ENCODE data around the gene TANGO6.

DNA sequence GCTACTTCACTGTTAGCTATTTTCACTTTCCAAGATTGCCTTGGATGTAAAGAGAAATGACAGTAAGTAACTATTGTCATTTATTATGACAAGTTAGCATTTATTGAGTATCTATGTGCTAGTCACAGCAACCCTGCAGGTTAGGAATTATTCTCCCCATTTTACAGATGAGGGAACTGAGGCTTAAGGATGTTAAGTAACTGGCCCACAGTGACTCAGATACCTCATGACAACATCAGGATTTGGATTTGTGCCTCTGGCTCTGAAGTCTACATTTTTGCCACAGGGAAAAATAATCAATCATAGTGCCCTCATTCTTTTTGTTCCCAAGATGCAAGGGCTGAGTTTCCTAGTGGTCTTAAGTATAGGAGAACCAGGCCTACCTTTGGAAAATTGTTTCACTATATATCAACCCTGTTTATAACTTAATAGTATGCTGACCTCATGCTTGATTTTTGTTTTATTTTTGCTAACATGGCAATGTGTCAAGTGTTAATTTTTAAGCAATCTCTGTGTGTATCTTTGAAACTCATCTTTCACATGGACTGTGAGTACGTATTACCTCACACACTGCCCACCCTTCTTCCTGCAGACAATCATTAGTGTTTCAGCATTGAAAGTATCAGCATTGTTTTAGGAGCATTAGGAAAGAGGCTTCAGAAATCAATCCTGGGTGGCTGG lies 105.0 kb downstream of the TANGO6 start:
- TF ChIP-seq, protein P1, sequence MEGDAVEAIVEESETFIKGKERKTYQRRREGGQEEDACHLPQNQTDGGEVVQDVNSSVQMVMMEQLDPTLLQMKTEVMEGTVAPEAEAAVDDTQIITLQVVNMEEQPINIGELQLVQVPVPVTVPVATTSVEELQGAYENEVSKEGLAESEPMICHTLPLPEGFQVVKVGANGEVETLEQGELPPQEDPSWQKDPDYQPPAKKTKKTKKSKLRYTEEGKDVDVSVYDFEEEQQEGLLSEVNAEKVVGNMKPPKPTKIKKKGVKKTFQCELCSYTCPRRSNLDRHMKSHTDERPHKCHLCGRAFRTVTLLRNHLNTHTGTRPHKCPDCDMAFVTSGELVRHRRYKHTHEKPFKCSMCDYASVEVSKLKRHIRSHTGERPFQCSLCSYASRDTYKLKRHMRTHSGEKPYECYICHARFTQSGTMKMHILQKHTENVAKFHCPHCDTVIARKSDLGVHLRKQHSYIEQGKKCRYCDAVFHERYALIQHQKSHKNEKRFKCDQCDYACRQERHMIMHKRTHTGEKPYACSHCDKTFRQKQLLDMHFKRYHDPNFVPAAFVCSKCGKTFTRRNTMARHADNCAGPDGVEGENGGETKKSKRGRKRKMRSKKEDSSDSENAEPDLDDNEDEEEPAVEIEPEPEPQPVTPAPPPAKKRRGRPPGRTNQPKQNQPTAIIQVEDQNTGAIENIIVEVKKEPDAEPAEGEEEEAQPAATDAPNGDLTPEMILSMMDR (IDR thresholded peaks at IDR 0.05) = no peak
- no peak for TF ChIP-seq EZH2phosphoT487 (IDR thresholded peaks at IDR 0.05)
- TF ChIP-seq EZH2 (IDR thresholded peaks at IDR 0.05) = no peak
